Stimulated activated CD4-positive, alpha-beta T cell treated with anti-CD3 and anti-CD28 coated beads, TNF-alpha, amount 100 ng/mL, for 4 hours (primary cell): Measurements from ENCODE around the gene BRD7.

Experiments used
- DNase-seq, 3 experiments: peaks; one replicate each; pipeline ENCODE4 v3.0.0-alpha.2; 2020; ENCODE audit warnings: low read depth in 3 of 3

Gene BRD7

GRCh38 chr16:50303605-50304466, 65.0 kb downstream of the BRD7 start:
- no peak for DNase-seq

GRCh38 chr16:50303041-50303604, 65.7 kb downstream of the BRD7 start:
- no peak for DNase-seq

- DNase-seq: no peak
Observed at GRCh38 chr16:50302472-50303005, 66.2 kb downstream of the BRD7 start.

- DNase-seq: no peak
Observed at GRCh38 chr16:50301626-50302471, 66.9 kb downstream of the BRD7 start.

- no peak for DNase-seq
Observed at GRCh38 chr16:50300942-50301625, 67.7 kb downstream of the BRD7 start.

GRCh38 chr16:50299508-50300105, 69.2 kb downstream of the BRD7 start:
- no peak for DNase-seq

GRCh38 chr16:50298591-50299507, 69.9 kb downstream of the BRD7 start:
- no peak for DNase-seq

- DNase-seq: no peak
Observed at GRCh38 chr16:50298075-50298460, 70.7 kb downstream of the BRD7 start.

GRCh38 chr16:50297301-50298074, 71.3 kb downstream of the BRD7 start:
- no peak for DNase-seq

GRCh38 chr16:50296807-50297206, 72.0 kb downstream of the BRD7 start:
- no peak for DNase-seq

GRCh38 chr16:50295541-50296132, 73.2 kb downstream of the BRD7 start:
- DNase-seq: no peak

- DNase-seq: no peak
Observed at GRCh38 chr16:50294955-50295354, 73.8 kb downstream of the BRD7 start.

- DNase-seq: no peak
Observed at GRCh38 chr16:50293994-50294855, 74.6 kb downstream of the BRD7 start.

- no peak for DNase-seq
Observed at GRCh38 chr16:50293041-50293783, 75.6 kb downstream of the BRD7 start.

GRCh38 chr16:50292566-50292948, 76.2 kb downstream of the BRD7 start:
- DNase-seq: no peak

- no peak for DNase-seq
Observed at GRCh38 chr16:50291719-50292565, 76.8 kb downstream of the BRD7 start.
